HepG2 (cell line): ENCODE results near the gene EXOC3. TPM values are rescaled to one million over a fixed set of nuclear protein-coding genes. Genes with fewer than 3 reads are reported as not detected.

Experiments
- ATAC-seq: fragments of 200-7000 bp; cut with Tn5 transposase; 3 replicates; pipeline ENCODE4 v1.9.1; 2020; ENCODE audit warnings: mild to moderate bottlenecking, moderate library complexity
- BruUV-seq: library from RNA; stranded (reverse); fragments of 400-500 nt; replicated peaks from 2 replicates; lab custom pipeline; 2021; lab: Mats Ljungman, UMichigan
- CTCF ChIA-PET: fragments of 300-600 bp; formaldehyde crosslinking; extraction: SDS; loops from one replicate; lab custom pipeline; 2021; ENCODE audit warnings: low total read pairs, inconsistent platforms, low intra/inter-chr PET ratio; lab: Yijun Ruan, JAX
- POLR2A ChIA-PET: fragments of 350-600 bp; sonication (Branson Sonifier 250); formaldehyde crosslinking; loops from one replicate; lab custom pipeline; 2020; ENCODE audit warnings: antibody characterized with exemption, inconsistent platforms; lab: Yijun Ruan, JAX
- DNase-seq: peaks from one replicate; pipeline ENCODE4 v3.0.0-alpha.2; 2015; ENCODE audit warnings: low spot score
- FAIRE-seq: peaks from 3 replicates; lab custom pipeline; 2011; peaks lifted over from hg19 to GRCh38; lab: Jason Lieb, UNC
- H2AFZ ChIP-seq: one replicate; pipeline ENCODE4 v1.6.1; 2011; ENCODE audit warnings: low read length, inconsistent platforms
- H3K27ac ChIP-seq: fragments of 300-600 bp; 3 replicates; pipeline ENCODE4 v1.8.0; 2011; ENCODE audit warnings: mixed run types, mild to moderate bottlenecking, mixed read lengths, low read length, inconsistent platforms; ENCODE audit not compliant: insufficient read depth; ENCODE audit errors: extremely low read length
- H3K27me3 ChIP-seq, 2 experiments: fragments of 200-600 bp in 1 of 2; 2 replicates in 1 of 2; 3 replicates in 1 of 2; pipeline versions ENCODE4 v1.6.0 to v1.8.0; 2011; ENCODE audit warnings: low read length in 2 of 2, mild to moderate bottlenecking in 2 of 2, moderate library complexity in 2 of 2, inconsistent platforms in 1 of 2; ENCODE audit not compliant: insufficient read depth in 2 of 2, control insufficient read depth in 1 of 2
- H3K36me3 ChIP-seq, 2 experiments: fragments of 200-600 bp in 1 of 2; replicated peaks in 1 of 2; 2 replicates in 1 of 2; 3 replicates in 1 of 2; pipeline versions ENCODE4 v1.5.1 to v1.8.0; 2011; ENCODE audit warnings: low read length in 2 of 2, inconsistent platforms in 1 of 2; ENCODE audit not compliant: insufficient read depth in 2 of 2, control insufficient read depth in 1 of 2
- H3K4me1 ChIP-seq: 2 replicates; pipeline ENCODE4 v1.5.1; 2012; ENCODE audit warnings: low read length, inconsistent platforms; ENCODE audit not compliant: insufficient read depth
- H3K4me2 ChIP-seq: 2 replicates; pipeline ENCODE4 v1.6.0; 2011; ENCODE audit warnings: low read depth, low read length, inconsistent platforms
- H3K4me3 ChIP-seq, 3 experiments: fragments of 200-600 bp in 1 of 3; sonication (generic), shearing (Covaris generic) in 1 of 3; replicated peaks in 1 of 3; 2 replicates each; pipeline ENCODE4 v1.5.1; 2011 to 2016; ENCODE audit warnings: low read length in 3 of 3, inconsistent platforms in 2 of 3, low read depth in 2 of 3, mild to moderate bottlenecking in 2 of 3, control low read depth in 1 of 3, mixed read lengths in 1 of 3; ENCODE audit not compliant: insufficient read depth in 1 of 3
- H3K79me2 ChIP-seq: one replicate; pipeline ENCODE4 v1.6.1; 2011; ENCODE audit warnings: low read length, inconsistent platforms; ENCODE audit not compliant: insufficient read depth
- H3K9ac ChIP-seq: 2 replicates; pipeline ENCODE4 v1.6.0; 2011; ENCODE audit warnings: mild to moderate bottlenecking, low read depth, low read length, inconsistent platforms; ENCODE audit not compliant: insufficient read depth
- H3K9me3 ChIP-seq: 2 replicates; pipeline ENCODE4 v1.5.1; 2012; ENCODE audit warnings: mild to moderate bottlenecking, low read length
- H4K20me1 ChIP-seq: 2 replicates; pipeline ENCODE4 v1.6.0; 2011; ENCODE audit warnings: inconsistent platforms, mild to moderate bottlenecking, low read length, moderate library complexity; ENCODE audit not compliant: insufficient read depth
- ATF1 ChIP-seq: IDR thresholded peaks from 2 replicates; pipeline ENCODE4 v1.6.1; 2016; ENCODE audit warnings: mild to moderate bottlenecking, control low read depth
- CTCF ChIP-seq: sonication (generic); formaldehyde crosslinking; IDR thresholded peaks from 2 replicates; pipeline ENCODE4 v1.5.0; 2020; ENCODE audit warnings: mild to moderate bottlenecking, missing genetic modification reagents, moderate library complexity
- MZF1 ChIP-seq: sonication (generic); formaldehyde crosslinking; IDR thresholded peaks from 2 replicates; pipeline ENCODE4 v1.8.1; 2023; ENCODE audit warnings: mild to moderate bottlenecking, missing genetic modification reagents, borderline replicate concordance
- PHF20 ChIP-seq: sonication (generic); formaldehyde crosslinking; IDR thresholded peaks from 2 replicates; pipeline ENCODE4 v1.5.0; 2020; ENCODE audit warnings: mild to moderate bottlenecking, missing genetic modification reagents
- STAG1 ChIP-seq: sonication (generic); formaldehyde crosslinking; IDR thresholded peaks from 2 replicates; pipeline ENCODE4 v1.4.0; 2020; ENCODE audit warnings: missing genetic modification reagents
- U2AF1 ChIP-seq: fragments of 200-400 bp; formaldehyde crosslinking; optimal IDR thresholded peaks from 2 replicates; pipeline ENCODE3; 2017; ENCODE audit warnings: mild to moderate bottlenecking, low read depth, low read length
- ZNF331 ChIP-seq: sonication (generic); formaldehyde crosslinking; IDR thresholded peaks from 2 replicates; pipeline ENCODE4 v1.4.0; 2020; ENCODE audit warnings: missing genetic modification reagents
- ZNF432 ChIP-seq: sonication (generic); formaldehyde crosslinking; IDR thresholded peaks from 2 replicates; pipeline ENCODE4 v1.5.0; 2020; ENCODE audit warnings: missing genetic modification reagents, mild to moderate bottlenecking, borderline replicate concordance
- ZNF768 ChIP-seq: sonication (generic); formaldehyde crosslinking; IDR thresholded peaks from 2 replicates; pipeline ENCODE4 v1.4.0; 2020; ENCODE audit warnings: missing genetic modification reagents
- ZNF883 ChIP-seq: sonication (generic); formaldehyde crosslinking; IDR thresholded peaks from 2 replicates; pipeline ENCODE4 v1.5.1; 2020; ENCODE audit warnings: mild to moderate bottlenecking, missing genetic modification reagents; ENCODE audit errors: not compliant biosample characterization
- WGBS: methylation state at CpG from one replicate; pipeline ENCODE4 v1.1.6; 2017; ENCODE audit warnings: low lambda C conversion rate; 5-methylcytosine and 5-hydroxymethylcytosine counted together
- in situ Hi-C: cut with HindIII; loops from 2 replicates; pipeline ENCODE4 v1.10.0; 2017; ENCODE audit warnings: low pct_unique_long_range_greater_than_20kb; ENCODE audit not compliant: extremely low pct_ligation_motif_present
- intact Hi-C: fragments of 100-400 bp; cut with micrococcal nuclease; formaldehyde crosslinking; loops from one replicate; pipeline ENCODE4 v1.10.0; 2022; ENCODE audit not compliant: unreplicated experiment
- polyA plus RNA-seq, 8 experiments: library from polyadenylated mRNA; depleted of rRNA in 3 of 8; stranded (reverse) in 7 of 8; unstranded in 1 of 8; fragments of >200 nt; fragmentation: Illumina TruSeq in 4 of 8; extraction: Trizol in 4 of 8; gene quantifications; 2 replicates each; pipeline versions ENCODE4 v1.2.1 to v1.2.3, GENCODE V29; 2011 to 2016; ENCODE audit warnings: low read depth in 4 of 8, missing spikeins in 1 of 8, mixed read lengths in 1 of 8; ENCODE audit not compliant: insufficient read depth in 1 of 8
- total RNA-seq, 5 experiments: library from RNA; depleted of rRNA; stranded (reverse); fragments of >200 nt; fragmentation: Illumina TruSeq; extraction: Trizol; gene quantifications; 2 replicates each; pipeline ENCODE4 v1.2.3, GENCODE V29; 2016; ENCODE audit warnings: low read depth in 1 of 5
- TF ChIP-seq, protein P1 (sequence below): sonication (generic); formaldehyde crosslinking; IDR thresholded peaks from 2 replicates; pipeline ENCODE4 v1.4.0; 2020; ENCODE audit warnings: missing genetic modification reagents, borderline replicate concordance
- TF ChIP-seq, protein P2 (sequence below): sonication (generic); formaldehyde crosslinking; IDR thresholded peaks from 2 replicates; pipeline ENCODE4 v1.5.0; 2020; ENCODE audit warnings: missing genetic modification reagents

Gene EXOC3
- total and polyA plus RNA-seq, 2 of the 13 experiments (the other 11 are each of a cell fraction or from before 2014, with no cell fraction given): 9.2 to 20.5 TPM

- POLR2A ChIA-PET: no interaction called here
Measured at GRCh38 chr5:435961-436640, 6.9 kb upstream of the EXOC3 start.

More at GRCh38 chr5:435961-436640, 6.9 kb upstream of the EXOC3 start:
- intact Hi-C loops: no loop called here
- Histone ChIP-seq H2AFZ (no peak overlapping the region), H3K36me3 (no peaks in the 10 kb centered on the region), H3K4me1 (peaks cover 3% of the 10 kb centered on the region), H3K4me3 (no peak overlapping the region), H3K27ac (no peak overlapping the region), H3K79me2 (no peaks in the 10 kb centered on the region)
- FAIRE-seq: peak; percentile 18
- WGBS: 30% methylated on average over 3 of the region's 18 CpGs
- TF ChIP-seq, protein P1, sequence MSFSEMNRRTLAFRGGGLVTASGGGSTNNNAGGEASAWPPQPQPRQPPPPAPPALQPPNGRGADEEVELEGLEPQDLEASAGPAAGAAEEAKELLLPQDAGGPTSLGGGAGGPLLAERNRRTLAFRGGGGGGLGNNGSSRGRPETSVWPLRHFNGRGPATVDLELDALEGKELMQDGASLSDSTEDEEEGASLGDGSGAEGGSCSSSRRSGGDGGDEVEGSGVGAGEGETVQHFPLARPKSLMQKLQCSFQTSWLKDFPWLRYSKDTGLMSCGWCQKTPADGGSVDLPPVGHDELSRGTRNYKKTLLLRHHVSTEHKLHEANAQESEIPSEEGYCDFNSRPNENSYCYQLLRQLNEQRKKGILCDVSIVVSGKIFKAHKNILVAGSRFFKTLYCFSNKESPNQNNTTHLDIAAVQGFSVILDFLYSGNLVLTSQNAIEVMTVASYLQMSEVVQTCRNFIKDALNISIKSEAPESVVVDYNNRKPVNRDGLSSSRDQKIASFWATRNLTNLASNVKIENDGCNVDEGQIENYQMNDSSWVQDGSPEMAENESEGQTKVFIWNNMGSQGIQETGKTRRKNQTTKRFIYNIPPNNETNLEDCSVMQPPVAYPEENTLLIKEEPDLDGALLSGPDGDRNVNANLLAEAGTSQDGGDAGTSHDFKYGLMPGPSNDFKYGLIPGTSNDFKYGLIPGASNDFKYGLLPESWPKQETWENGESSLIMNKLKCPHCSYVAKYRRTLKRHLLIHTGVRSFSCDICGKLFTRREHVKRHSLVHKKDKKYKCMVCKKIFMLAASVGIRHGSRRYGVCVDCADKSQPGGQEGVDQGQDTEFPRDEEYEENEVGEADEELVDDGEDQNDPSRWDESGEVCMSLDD (CRISPR knock-in tag): no peak
- TF ChIP-seq CTCF (CRISPR knock-in tag): peak; percentile 59
- peak; percentile 35; the same call in 1 of the 2 replicates for TF ChIP-seq STAG1
- no peak for TF ChIP-seq U2AF1
- TF ChIP-seq PHF20: no peak
- TF ChIP-seq ZNF331 (CRISPR knock-in tag): peak; percentile 78; the same call in 1 of the 2 replicates
- no peak for TF ChIP-seq ATF1 (CRISPR knock-in tag)
- no peak for TF ChIP-seq ZNF883
- TF ChIP-seq MZF1 (CRISPR knock-in tag): no peak
- TF ChIP-seq, protein P2, sequence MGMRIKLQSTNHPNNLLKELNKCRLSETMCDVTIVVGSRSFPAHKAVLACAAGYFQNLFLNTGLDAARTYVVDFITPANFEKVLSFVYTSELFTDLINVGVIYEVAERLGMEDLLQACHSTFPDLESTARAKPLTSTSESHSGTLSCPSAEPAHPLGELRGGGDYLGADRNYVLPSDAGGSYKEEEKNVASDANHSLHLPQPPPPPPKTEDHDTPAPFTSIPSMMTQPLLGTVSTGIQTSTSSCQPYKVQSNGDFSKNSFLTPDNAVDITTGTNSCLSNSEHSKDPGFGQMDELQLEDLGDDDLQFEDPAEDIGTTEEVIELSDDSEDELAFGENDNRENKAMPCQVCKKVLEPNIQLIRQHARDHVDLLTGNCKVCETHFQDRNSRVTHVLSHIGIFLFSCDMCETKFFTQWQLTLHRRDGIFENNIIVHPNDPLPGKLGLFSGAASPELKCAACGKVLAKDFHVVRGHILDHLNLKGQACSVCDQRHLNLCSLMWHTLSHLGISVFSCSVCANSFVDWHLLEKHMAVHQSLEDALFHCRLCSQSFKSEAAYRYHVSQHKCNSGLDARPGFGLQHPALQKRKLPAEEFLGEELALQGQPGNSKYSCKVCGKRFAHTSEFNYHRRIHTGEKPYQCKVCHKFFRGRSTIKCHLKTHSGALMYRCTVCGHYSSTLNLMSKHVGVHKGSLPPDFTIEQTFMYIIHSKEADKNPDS: no peak
- no peak for TF ChIP-seq ZNF432 (CRISPR knock-in tag)
- peak; percentile 56; the same call in 1 of the 2 replicates for TF ChIP-seq ZNF768 (CRISPR knock-in tag)
- TF ChIP-seq, all 625 proteins: peak for 4
- peak; percentile 79 for ATAC-seq
- CTCF ChIA-PET: interaction anchor here (1.4 kb wide), 1 partner anchor 119 kb away, joined by 3 read pairs; no protein-coding TSS in a partner anchor
- H3K27me3 ChIP-seq: peaks cover 0 to 8% of the 10 kb centered on the region in 2 experiments; a peak in 2 of 5 replicates
- H4K20me1 ChIP-seq: no peaks in the 10 kb centered on the region
- in situ Hi-C loops: loop anchor here (5.0 kb wide), 1 partner anchor 119 kb away; no protein-coding TSS in a partner anchor
- no peaks in the 10 kb centered on the region for H3K9me3 ChIP-seq
- DNase-seq: peak; percentile 25
- H3K9ac ChIP-seq: no peak overlapping the region
- no peak overlapping the region for H3K4me2 ChIP-seq
- no TSS peak for BruUV-seq
